ENCODE measurements around the gene GET4.

The GET4 gene

GRCh38 chr7:879706-880105 is 3.4 kb downstream of the GET4 start:
- TF ChIP-seq CTCF (IDR thresholded peaks at IDR 0.05; ENCODE audit: control insufficient read depth, insufficient read depth, low read depth, low read length, missing control alignments), result no peak
- H3K4me3 ChIP-seq (ENCODE audit: control insufficient read depth, low read depth, low read length), result no peak overlapping the region
- no peak for DNase-seq (ENCODE audit: low read depth)

- TF ChIP-seq CTCF (IDR thresholded peaks at IDR 0.05; ENCODE audit: control insufficient read depth, insufficient read depth, low read depth, low read length, missing control alignments), result no peak
- no peak for DNase-seq (ENCODE audit: low read depth)
- H3K4me3 ChIP-seq (ENCODE audit: control insufficient read depth, low read depth, low read length), result no peak overlapping the region
These were observed 4.1 kb downstream of the GET4 start for GRCh38 chr7:880450-880849.

- TF ChIP-seq CTCF (IDR thresholded peaks at IDR 0.05; ENCODE audit: control insufficient read depth, insufficient read depth, low read depth, low read length, missing control alignments), result no peak
- no peak overlapping the region for H3K4me3 ChIP-seq (ENCODE audit: control insufficient read depth, low read depth, low read length)
- DNase-seq (ENCODE audit: low read depth), result no peak
These were observed 5.3 kb downstream of the GET4 start for GRCh38 chr7:881441-882234.

GRCh38 chr7:882336-883035 is 6.1 kb downstream of the GET4 start:
- DNase-seq (ENCODE audit: low read depth), result no peak
- TF ChIP-seq CTCF (IDR thresholded peaks at IDR 0.05; ENCODE audit: control insufficient read depth, insufficient read depth, low read depth, low read length, missing control alignments), result no peak

GRCh38 chr7:883055-884021 is 7.0 kb downstream of the GET4 start:
- no peak overlapping the region for H3K4me3 ChIP-seq (ENCODE audit: control insufficient read depth, low read depth, low read length)
- DNase-seq (ENCODE audit: low read depth), result no peak
- TF ChIP-seq CTCF (IDR thresholded peaks at IDR 0.05; ENCODE audit: control insufficient read depth, insufficient read depth, low read depth, low read length, missing control alignments), result no peak

More at GRCh38 chr7:882336-883035, 6.1 kb downstream of the GET4 start:
- H3K4me3 ChIP-seq (ENCODE audit: control insufficient read depth, low read depth, low read length), result no peak overlapping the region
